Hepatocyte (in vitro differentiated cells): ENCODE measurements around the gene DNAAF8.

Experiments
- CTCF ChIP-seq: fragments of 200-600 bp; sonication (generic); IDR thresholded peaks from 2 replicates; pipeline ENCODE4 v1.5.1; 2016; ENCODE audit warnings: antibody characterized with exemption, mild to moderate bottlenecking; ENCODE audit not compliant: poor library complexity
- EZH2 ChIP-seq: fragments of 200-600 bp; sonication (generic); IDR thresholded peaks from 2 replicates; pipeline ENCODE4 v1.6.1; 2016; ENCODE audit warnings: antibody characterized with exemption, mild to moderate bottlenecking, borderline replicate concordance
- EZH2phosphoT487 ChIP-seq: fragments of 200-600 bp; sonication (generic); IDR thresholded peaks from one replicate; pipeline ENCODE4 v1.6.1; 2018; ENCODE audit warnings: antibody characterized with exemption, mild to moderate bottlenecking, low read depth, moderate library complexity; ENCODE audit not compliant: unreplicated experiment, severe bottlenecking

- TF ChIP-seq EZH2phosphoT487 (no peak), CTCF (no peak), EZH2 (no peak)
These were observed 44.3 kb upstream of the DNAAF8 start for GRCh38 chr16:4689864-4690704.
